A673 (cell line): Measurements from ENCODE around the gene ALDH2. TPM values are rescaled to one million over a fixed set of nuclear protein-coding genes. Genes with fewer than 3 reads are reported as not detected.
"Not testable (repeated sequence)": the region's sequence is repeated elsewhere in the genome, so short reads cannot be mapped to it uniquely, and the experiment has no call there.

ENCODE experiments used
- BruUV-seq: library from RNA; stranded (reverse); fragments of 400-500 nt; replicated peaks from 2 replicates; lab custom pipeline; 2021; lab: Mats Ljungman, UMichigan
- CTCF ChIA-PET: fragments of 300-600 bp; sonication (Branson Sonifier 250); formaldehyde crosslinking; loops from one replicate; lab custom pipeline; 2022; ENCODE audit warnings: antibody characterized with exemption; lab: Charles Lee
- POLR2A ChIA-PET: fragments of 300-600 bp; sonication (Branson Sonifier 250); formaldehyde crosslinking; loops from one replicate; lab custom pipeline; 2022; ENCODE audit warnings: antibody characterized with exemption; ENCODE audit not compliant: low non-redundant PET; lab: Charles Lee
- DNase-seq: peaks from one replicate; pipeline ENCODE4 v3.0.0-alpha.2; 2015; ENCODE audit warnings: low spot score
- H3K27ac ChIP-seq: fragments of 200-600 bp; sonication (generic); 2 replicates; pipeline ENCODE4 v1.5.1; 2016; ENCODE audit warnings: mixed run types, low read depth, mild to moderate bottlenecking, mixed read lengths, antibody characterized with exemption, low read length; ENCODE audit not compliant: poor library complexity, severe bottlenecking
- H3K27me3 ChIP-seq: fragments of 200-600 bp; sonication (generic); replicated peaks from 2 replicates; pipeline ENCODE4 v1.6.1; 2017; ENCODE audit warnings: mixed run types, low read depth, mild to moderate bottlenecking, mixed read lengths, antibody characterized with exemption, low read length; ENCODE audit not compliant: insufficient read depth, poor library complexity
- H3K36me3 ChIP-seq: fragments of 200-600 bp; sonication (generic); 2 replicates; pipeline ENCODE4 v1.6.1; 2016; ENCODE audit warnings: mixed run types, mild to moderate bottlenecking, mixed read lengths, antibody characterized with exemption, low read length; ENCODE audit not compliant: insufficient read depth, poor library complexity, severe bottlenecking
- H3K4me1 ChIP-seq: fragments of 200-600 bp; sonication (generic); 2 replicates; pipeline ENCODE4 v1.6.1; 2017; ENCODE audit warnings: mixed run types, mild to moderate bottlenecking, mixed read lengths, antibody characterized with exemption, low read length; ENCODE audit not compliant: insufficient read depth, poor library complexity, severe bottlenecking
- H3K4me3 ChIP-seq: fragments of 200-600 bp; sonication (generic); 2 replicates; pipeline ENCODE4 v1.5.1; 2016; ENCODE audit warnings: low read depth, mixed run types, mild to moderate bottlenecking, mixed read lengths, low read length; ENCODE audit not compliant: poor library complexity, severe bottlenecking
- H3K9me3 ChIP-seq: fragments of 200-600 bp; sonication (generic); 2 replicates; pipeline ENCODE4 v1.6.1; 2016; ENCODE audit warnings: mixed run types, low read depth, mild to moderate bottlenecking, mixed read lengths, antibody characterized with exemption, low read length; ENCODE audit not compliant: poor library complexity, severe bottlenecking
- CTCF ChIP-seq: fragments of 300-800, 200-600 bp; sonication (generic); conservative IDR thresholded peaks from 2 replicates; pipeline ENCODE4 v1.5.1; 2017; ENCODE audit warnings: low read depth, mild to moderate bottlenecking, antibody characterized with exemption, low read length, moderate library complexity, mixed read lengths
- EZH2 ChIP-seq: fragments of 200-600 bp; sonication (generic); IDR thresholded peaks from 2 replicates; pipeline ENCODE4 v1.6.1; 2017; ENCODE audit warnings: borderline replicate concordance, low read depth, mild to moderate bottlenecking, mixed read lengths, antibody characterized with exemption, low read length; ENCODE audit not compliant: poor library complexity, severe bottlenecking
- intact Hi-C: fragments of 100-400 bp; cut with micrococcal nuclease; formaldehyde crosslinking; loops from one replicate; pipeline ENCODE4 v1.10.0; 2022; ENCODE audit not compliant: unreplicated experiment
- total RNA-seq: library from RNA; stranded (reverse); gene quantifications from 2 replicates; pipeline ENCODE4 v1.2.3, GENCODE V29; 2021

ALDH2 gene
- total RNA-seq, 1 experiment from 2014 or later: 24.5 TPM

- H3K4me3 ChIP-seq: no peak overlapping the region
- POLR2A ChIA-PET: no interaction called here
- H3K9me3 ChIP-seq: no peaks in the 10 kb centered on the region
- H3K27ac ChIP-seq: no peak overlapping the region
- DNase-seq: peak; percentile 90
- no peaks in the 10 kb centered on the region for H3K27me3 ChIP-seq
- H3K4me1 ChIP-seq: no peaks in the 10 kb centered on the region
- TF ChIP-seq EZH2 (no peak), CTCF (peak; percentile 86)
- intact Hi-C loops: loop anchor here (2.0 to 10.0 kb wide), 4 partner anchors 46 to 478 kb away; partner anchors contain the start of gene ALDH2
- peaks cover 4% of the 10 kb centered on the region for H3K36me3 ChIP-seq
- CTCF ChIA-PET: interaction anchor here (0.6 to 1.3 kb wide), 12 partner anchors 13 to 1177 kb away, joined by 3 to 12 read pairs (median 4); no protein-coding TSS in a partner anchor
- BruUV-seq: no TSS peak
Observed at GRCh38 chr12:111812881-111813741, 46.4 kb downstream of the ALDH2 start.

GRCh38 chr12:111816065-111816615 is 49.4 kb downstream of the ALDH2 start:
- ChIA-PET POLR2A (no interaction called here), CTCF (interaction anchor here (0.6 kb wide), 1 partner anchor 27 kb away, joined by 4 read pairs; no protein-coding TSS in a partner anchor)
- Histone ChIP-seq H3K36me3 (no peaks in the 10 kb centered on the region), H3K4me3 (no peak overlapping the region), H3K27ac (no peak overlapping the region), H3K4me1 (no peaks in the 10 kb centered on the region), H3K27me3 (no peaks in the 10 kb centered on the region), H3K9me3 (no peaks in the 10 kb centered on the region)
- no peak for TF ChIP-seq EZH2
- TF ChIP-seq CTCF: no peak
- DNase-seq: no peak
- intact Hi-C loops: loop anchor here (10.0 kb wide), 1 partner anchor 481 kb away; no protein-coding TSS in a partner anchor
- no TSS peak for BruUV-seq

GRCh38 chr12:111816898-111817297 is 50.2 kb downstream of the ALDH2 start:
- H3K4me1 ChIP-seq, POLR2A ChIA-PET, H3K4me3 ChIP-seq, H3K9me3 ChIP-seq, DNase-seq, H3K27ac ChIP-seq, BruUV-seq, H3K36me3 ChIP-seq, H3K27me3 ChIP-seq: not testable (repeated sequence)
- CTCF ChIA-PET: interaction anchor here (0.6 kb wide), 1 partner anchor 27 kb away, joined by 4 read pairs; no protein-coding TSS in a partner anchor
- intact Hi-C loops: loop anchor here (10.0 kb wide), 1 partner anchor 482 kb away; no protein-coding TSS in a partner anchor
